SK-N-SH (cell line): ENCODE measurements around the gene DAB1. TPM values are rescaled to one million over a fixed set of nuclear protein-coding genes. Genes with fewer than 3 reads are reported as not detected.

Source experiments
- CTCF ChIA-PET: fragments of 300-600, 350-600 bp; formaldehyde crosslinking; extraction: SDS; loops from one replicate; lab custom pipeline; 2021; lab: Yijun Ruan, JAX
- POLR2A ChIA-PET: fragments of 350-600 bp; sonication (Branson Sonifier 250); formaldehyde crosslinking; extraction: SDS; loops from one replicate; lab custom pipeline; 2020; ENCODE audit warnings: antibody characterized with exemption, inconsistent platforms; lab: Yijun Ruan, JAX
- DNase-seq: peaks from one replicate; pipeline ENCODE4 v3.0.0; 2012
- H2AFZ ChIP-seq: fragments of 200-600 bp; sonication (generic); 2 replicates; pipeline ENCODE4 v1.8.1; 2016; ENCODE audit warnings: antibody characterized with exemption, mild to moderate bottlenecking, low read depth
- H3F3A ChIP-seq: fragments of 200-600 bp; sonication (generic); replicated peaks from 2 replicates; pipeline ENCODE3; 2016; ENCODE audit warnings: antibody characterized with exemption, mild to moderate bottlenecking; ENCODE audit not compliant: insufficient read depth
- H3K27ac ChIP-seq, 2 experiments: fragments of 200-500 bp in 1 of 2; fragments of 200-600 bp in 1 of 2; sonication (Bioruptor generic) in 1 of 2; sonication (generic), shearing (Covaris generic) in 1 of 2; 2 replicates each; pipeline versions ENCODE4 v1.5.1 to v1.6.1; 2014 to 2016; ENCODE audit warnings: low read depth in 2 of 2, inconsistent platforms in 1 of 2, low read length in 1 of 2, mild to moderate bottlenecking in 1 of 2, mixed read lengths in 1 of 2
- H3K27me3 ChIP-seq: fragments of 200-600 bp; sonication (generic), shearing (Covaris generic); 2 replicates; pipeline ENCODE4 v1.6.1; 2016; ENCODE audit warnings: mixed run types; ENCODE audit not compliant: insufficient read depth
- H3K36me3 ChIP-seq, 2 experiments: fragments of 200-500 bp in 1 of 2; fragments of 200-600 bp in 1 of 2; sonication (Bioruptor generic) in 1 of 2; sonication (generic) in 1 of 2; replicated peaks in 1 of 2; 2 replicates each; pipeline versions ENCODE3 to v1.5.1; 2014 to 2016; ENCODE audit warnings: low read length in 1 of 2, mild to moderate bottlenecking in 1 of 2; ENCODE audit not compliant: insufficient read depth in 2 of 2, control insufficient read depth in 1 of 2
- H3K4me1 ChIP-seq, 2 experiments: fragments of 200-500 bp in 1 of 2; fragments of 200-600 bp in 1 of 2; sonication (Bioruptor generic) in 1 of 2; sonication (generic), shearing (Covaris generic) in 1 of 2; 2 replicates each; pipeline versions ENCODE4 v1.5.1 to v1.6.1; 2014 to 2016; ENCODE audit warnings: low read depth in 1 of 2, low read length in 1 of 2, mixed run types in 1 of 2; ENCODE audit not compliant: insufficient read depth in 2 of 2, control insufficient read depth in 1 of 2
- H3K4me2 ChIP-seq: fragments of 200-600 bp; sonication (generic), shearing (Covaris generic); 2 replicates; pipeline ENCODE4 v1.6.1; 2017; ENCODE audit warnings: mixed run types
- H3K4me3 ChIP-seq, 2 experiments: fragments of 200-500 bp in 1 of 2; fragments of 200-600 bp in 1 of 2; sonication (Bioruptor generic) in 1 of 2; sonication (generic), shearing (Covaris generic) in 1 of 2; 2 replicates each; pipeline versions ENCODE4 v1.5.1 to v1.8.1; 2014 to 2016; ENCODE audit warnings: low read depth in 2 of 2, inconsistent platforms in 1 of 2, low read length in 1 of 2, mild to moderate bottlenecking in 1 of 2, mixed read lengths in 1 of 2, moderate library complexity in 1 of 2
- H3K79me2 ChIP-seq: fragments of 200-600 bp; sonication (generic); 2 replicates; pipeline ENCODE4 v1.8.1; 2017; ENCODE audit warnings: mild to moderate bottlenecking; ENCODE audit not compliant: insufficient read depth
- H3K9ac ChIP-seq: fragments of 200-600 bp; sonication (generic); 2 replicates; pipeline ENCODE4 v1.6.1; 2017; ENCODE audit warnings: mixed run types
- H3K9me2 ChIP-seq: fragments of 200-600 bp; sonication (generic); 2 replicates; pipeline ENCODE4 v1.6.1; 2017; ENCODE audit warnings: mixed run types
- H3K9me3 ChIP-seq: fragments of 200-600 bp; sonication (generic); 2 replicates; pipeline ENCODE4 v1.6.1; 2017; ENCODE audit warnings: mixed run types, mild to moderate bottlenecking, moderate library complexity
- H4K20me1 ChIP-seq: fragments of 200-600 bp; sonication (generic); 2 replicates; pipeline ENCODE4 v1.6.1; 2017; ENCODE audit warnings: mild to moderate bottlenecking, mixed run types; ENCODE audit not compliant: insufficient read depth
- POLR2AphosphoS5 ChIP-seq: IDR thresholded peaks from 2 replicates; pipeline ENCODE4 v1.6.1; 2012; ENCODE audit warnings: low read depth, low read length
- RAD21 ChIP-seq: IDR thresholded peaks from 2 replicates; pipeline ENCODE4 v1.6.1; 2012; ENCODE audit warnings: mild to moderate bottlenecking, low read length
- RFX5 ChIP-seq: IDR thresholded peaks from 2 replicates; pipeline ENCODE4 v1.6.1; 2012; ENCODE audit warnings: mild to moderate bottlenecking, improper control_type of control experiment, low read length
- TAF1 ChIP-seq: IDR thresholded peaks from 2 replicates; pipeline ENCODE4 v1.6.1; 2012; ENCODE audit warnings: low read depth, mild to moderate bottlenecking, low read length, moderate library complexity, borderline replicate concordance
- USF1 ChIP-seq: IDR thresholded peaks from 2 replicates; pipeline ENCODE4 v1.4.0; 2012; ENCODE audit warnings: low read depth, borderline replicate concordance
- YY1 ChIP-seq: IDR thresholded peaks from 2 replicates; pipeline ENCODE4 v1.4.0; 2012; ENCODE audit warnings: low read depth, mild to moderate bottlenecking
- WGBS: methylation state at CpG from one replicate; pipeline ENCODE4 v1.1.6; 2017; ENCODE audit warnings: low lambda C conversion rate; 5-methylcytosine and 5-hydroxymethylcytosine counted together
- polyA plus RNA-seq, 3 experiments: library from polyadenylated mRNA; depleted of rRNA; stranded (reverse); fragments of >200 nt; gene quantifications; 2 replicates each; pipeline ENCODE4 v1.2.3, GENCODE V29; 2012

DAB1 gene
- polyA plus RNA-seq, 1 of the 3 experiments (the other 2 are of a cell fraction), result 2.9 TPM

- Histone ChIP-seq H3K4me3 (no peak overlapping the region), H4K20me1 (no peaks in the 10 kb centered on the region), H3K27ac (no peak overlapping the region), H3K9me3 (no peaks in the 10 kb centered on the region), H3K9ac (no peak overlapping the region), H3F3A (no peaks in the 10 kb centered on the region), H3K27me3 (no peaks in the 10 kb centered on the region), H3K79me2 (no peaks in the 10 kb centered on the region), H3K4me2 (no peak overlapping the region), H2AFZ (no peak overlapping the region), H3K4me1 (no peaks in the 10 kb centered on the region), H3K9me2 (no peaks in the 10 kb centered on the region), H3K36me3 (no peaks in the 10 kb centered on the region)
- ChIA-PET POLR2A (no interaction called here), CTCF (no interaction called here)
- DNase-seq, result no peak
- TF ChIP-seq USF1 (no peak), RAD21 (no peak), POLR2AphosphoS5 (no peak), TAF1 (no peak), YY1 (no peak), RFX5 (no peak)
- 54% methylated on average over 1 of the region's 1 CpG for WGBS
Observed at GRCh38 chr1:56948403-56949023, 475.3 kb downstream of the DAB1 start.
